Upper lobe of left lung (tissue), 4 donors: ENCODE data around the gene CYFIP1.

Experiments used
- POLR2A ChIP-seq, 4 donors: fragments of 450-650 bp; IDR thresholded peaks; one replicate each; pipeline ENCODE4 v1.5.1; 2016 to 2017; ENCODE audit warnings: antibody characterized with exemption in 4 of 4, mild to moderate bottlenecking in 2 of 4
- POLR2AphosphoS5 ChIP-seq, 2 donors: sonication (generic); formaldehyde crosslinking; IDR thresholded peaks; one replicate each; pipeline ENCODE4 v1.5.1; 2017; ENCODE audit warnings: antibody characterized with exemption in 2 of 2
- TF ChIP-seq, protein P1 (sequence below), 6 experiments: fragments of 450-650 bp in 4 of 6; fragments of 200-600 bp in 2 of 6; sonication (generic) in 2 of 6; IDR thresholded peaks; one replicate each; pipeline ENCODE4 v1.5.1; 2016 to 2019; ENCODE audit warnings: antibody characterized with exemption in 6 of 6

- TF ChIP-seq, protein P1, sequence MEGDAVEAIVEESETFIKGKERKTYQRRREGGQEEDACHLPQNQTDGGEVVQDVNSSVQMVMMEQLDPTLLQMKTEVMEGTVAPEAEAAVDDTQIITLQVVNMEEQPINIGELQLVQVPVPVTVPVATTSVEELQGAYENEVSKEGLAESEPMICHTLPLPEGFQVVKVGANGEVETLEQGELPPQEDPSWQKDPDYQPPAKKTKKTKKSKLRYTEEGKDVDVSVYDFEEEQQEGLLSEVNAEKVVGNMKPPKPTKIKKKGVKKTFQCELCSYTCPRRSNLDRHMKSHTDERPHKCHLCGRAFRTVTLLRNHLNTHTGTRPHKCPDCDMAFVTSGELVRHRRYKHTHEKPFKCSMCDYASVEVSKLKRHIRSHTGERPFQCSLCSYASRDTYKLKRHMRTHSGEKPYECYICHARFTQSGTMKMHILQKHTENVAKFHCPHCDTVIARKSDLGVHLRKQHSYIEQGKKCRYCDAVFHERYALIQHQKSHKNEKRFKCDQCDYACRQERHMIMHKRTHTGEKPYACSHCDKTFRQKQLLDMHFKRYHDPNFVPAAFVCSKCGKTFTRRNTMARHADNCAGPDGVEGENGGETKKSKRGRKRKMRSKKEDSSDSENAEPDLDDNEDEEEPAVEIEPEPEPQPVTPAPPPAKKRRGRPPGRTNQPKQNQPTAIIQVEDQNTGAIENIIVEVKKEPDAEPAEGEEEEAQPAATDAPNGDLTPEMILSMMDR (IDR thresholded peaks at IDR 0.05) = no peak
- TF ChIP-seq POLR2A (IDR thresholded peaks at IDR 0.05) (no peak), POLR2AphosphoS5 (IDR thresholded peaks at IDR 0.05) (no peak)
Observed at GRCh38 chr15:22850055-22850454, 130.1 kb downstream of the CYFIP1 start.
